GM23248 (cell line): ENCODE results near the gene CCDC183. TPM values are rescaled to one million over a fixed set of nuclear protein-coding genes. Genes with fewer than 3 reads are reported as not detected.

ENCODE experiments used
- DNase-seq: peaks from one replicate; pipeline ENCODE4 v3.0.0-alpha.2; 2015
- H2AFZ ChIP-seq: fragments of 200-600 bp; sonication (generic); 2 replicates; pipeline ENCODE4 v1.6.1; 2016; ENCODE audit warnings: antibody characterized with exemption
- H3F3A ChIP-seq: fragments of 200-600 bp; sonication (generic); 2 replicates; pipeline ENCODE4 v1.6.1; 2016; ENCODE audit warnings: mild to moderate bottlenecking, antibody characterized with exemption, mixed run types; ENCODE audit not compliant: insufficient read depth
- H3K27ac ChIP-seq: fragments of 200-600 bp; sonication (generic); 2 replicates; pipeline ENCODE4 v1.5.1; 2016; ENCODE audit warnings: mild to moderate bottlenecking
- H3K27me3 ChIP-seq: fragments of 200-600 bp; sonication (generic); replicated peaks from 2 replicates; pipeline ENCODE4 v1.6.1; 2016; ENCODE audit warnings: mild to moderate bottlenecking; ENCODE audit not compliant: insufficient read depth
- H3K36me3 ChIP-seq: fragments of 200-600 bp; sonication (generic); 2 replicates; pipeline ENCODE4 v1.6.1; 2016; ENCODE audit warnings: low read depth, mild to moderate bottlenecking
- H3K4me1 ChIP-seq: fragments of 200-600 bp; sonication (generic); 2 replicates; pipeline ENCODE4 v1.6.1; 2016; ENCODE audit warnings: mild to moderate bottlenecking; ENCODE audit not compliant: insufficient read depth
- H3K4me2 ChIP-seq: fragments of 200-600 bp; sonication (generic); one replicate; pipeline ENCODE4 v1.6.1; 2016; ENCODE audit warnings: mild to moderate bottlenecking; ENCODE audit not compliant: unreplicated experiment
- H3K4me3 ChIP-seq: fragments of 200-600 bp; sonication (generic); 2 replicates; pipeline ENCODE4 v1.5.1; 2016; ENCODE audit warnings: mild to moderate bottlenecking
- H3K79me2 ChIP-seq: fragments of 200-600 bp; sonication (generic); 2 replicates; pipeline ENCODE4 v1.6.1; 2016; ENCODE audit warnings: mild to moderate bottlenecking; ENCODE audit not compliant: insufficient read depth
- H3K9ac ChIP-seq: fragments of 200-600 bp; sonication (generic); 2 replicates; pipeline ENCODE4 v1.6.1; 2016; ENCODE audit warnings: mild to moderate bottlenecking
- H3K9me2 ChIP-seq: fragments of 200-600 bp; sonication (generic); 2 replicates; pipeline ENCODE4 v1.6.1; 2016; ENCODE audit warnings: mixed run types, mild to moderate bottlenecking, moderate library complexity; ENCODE audit not compliant: insufficient read depth
- H3K9me3 ChIP-seq: fragments of 200-600 bp; sonication (generic); one replicate; pipeline ENCODE4 v1.6.1; 2017; ENCODE audit warnings: low read depth
- H4K20me1 ChIP-seq: fragments of 200-600 bp; sonication (generic); 2 replicates; pipeline ENCODE4 v1.6.0; 2016; ENCODE audit not compliant: insufficient read depth
- EZH2 ChIP-seq: fragments of 200-600 bp; sonication (generic); IDR thresholded peaks from 2 replicates; pipeline ENCODE4 v1.6.1; 2018; ENCODE audit warnings: antibody characterized with exemption, mild to moderate bottlenecking; ENCODE audit not compliant: insufficient read depth, poor library complexity, severe bottlenecking
- EZH2phosphoT487 ChIP-seq: fragments of 200-600 bp; sonication (generic); IDR thresholded peaks from 2 replicates; pipeline ENCODE4 v1.6.1; 2018; ENCODE audit warnings: antibody characterized with exemption, moderate library complexity, mild to moderate bottlenecking, low read depth; ENCODE audit not compliant: insufficient read depth
- WGBS, 2 experiments: methylation state at CpG; one replicate each; pipeline ENCODE4 v1.1.6; 2015 to 2017; ENCODE audit warnings: low lambda C conversion rate in 2 of 2, low coverage in 1 of 2; ENCODE audit errors: missing lambda C conversion rate in 2 of 2; 5-methylcytosine and 5-hydroxymethylcytosine counted together
- in situ Hi-C: fragments of 300-500 bp; cut with MboI; formaldehyde crosslinking; loops from 2 replicates; pipeline ENCODE4 v1.15.0; 2020
- polyA plus RNA-seq: library from polyadenylated mRNA; unstranded; fragments of >200 nt; fragmentation: Nextera tagmentation; extraction: Ambion mirVana; gene quantifications from 2 replicates; pipeline ENCODE4 v1.2.1, GENCODE V29; 2016
- total RNA-seq: library from RNA; depleted of rRNA; stranded (reverse); fragments of >200 nt; shearing (Covaris generic); gene quantifications from 2 replicates; pipeline ENCODE4 v1.2.3, GENCODE V29; 2014; rRNA removed

Gene CCDC183
- total RNA-seq (0.76 TPM in 1 of 2 replicates, not detected in the other), polyA plus RNA-seq (0.39 and 1.5 TPM in 2 replicates)

- no peak for DNase-seq
- Histone ChIP-seq H3K9me2 (no peaks in the 10 kb centered on the region), H3K79me2 (0 out of 2 replicates have a peak, but pooled peaks cover 5% of the 10 kb centered on the region), H3K4me3 (no peak within 1 kb of the TSS), H3K27ac (no peak within 1 kb of the TSS), H3F3A (0 out of 2 replicates have a peak, but pooled peaks cover 1% of the 10 kb centered on the region), H3K9me3 (no peaks in the 10 kb centered on the region), H3K36me3 (no peaks in the 10 kb centered on the region), H3K27me3 (peaks cover 37% of the 10 kb centered on the region), H3K4me2 (no peak within 1 kb of the TSS), H4K20me1 (no peaks in the 10 kb centered on the region), H3K4me1 (peaks cover 3% of the 10 kb centered on the region; the same call in 1 of the 2 replicates), H2AFZ (no peak within 1 kb of the TSS), H3K9ac (no peak within 1 kb of the TSS)
- TF ChIP-seq EZH2phosphoT487 (no peak), EZH2 (no peak)
- 31 to 43% methylated on average over 5 of the region's 5 CpGs for WGBS, 2 experiments
- in situ Hi-C loops: no loop called here
These were observed at the start of gene CCDC183 for GRCh38 chr9:136796238-136796774. Gene CCDC183, plus strand, starts transcription at chr9:136796338. Its CDS starts 60 bp downstream, at chr9:136796398.

GRCh38 chr9:136746621-136747020 lies 49.5 kb upstream of the CCDC183 start:
- no peaks in the 10 kb centered on the region for H3K9me3 ChIP-seq
- 84 to 91% methylated on average over 9 to 18 of the region's 18 CpGs for WGBS, 2 experiments
- peaks cover 4% of the 10 kb centered on the region; the same call in 1 of the 2 replicates for H3K27me3 ChIP-seq
- in situ Hi-C loops: no loop called here
- no peak overlapping the region for H3K27ac ChIP-seq
- no peaks in the 10 kb centered on the region for H3K4me1 ChIP-seq
- H3K79me2 ChIP-seq: no peaks in the 10 kb centered on the region
- H3F3A ChIP-seq: peaks cover 10% of the 10 kb centered on the region
- no peaks in the 10 kb centered on the region for H3K9me2 ChIP-seq
- DNase-seq: no peak
- no peaks in the 10 kb centered on the region for H3K36me3 ChIP-seq
- no peaks in the 10 kb centered on the region for H4K20me1 ChIP-seq
- no peak for TF ChIP-seq EZH2
- H3K4me2 ChIP-seq: no peak overlapping the region
- no peak overlapping the region for H3K9ac ChIP-seq
- no peak overlapping the region for H3K4me3 ChIP-seq
- H2AFZ ChIP-seq: no peak overlapping the region

- Histone ChIP-seq H3K4me2 (no peak overlapping the region), H3K27ac (no peak overlapping the region), H3K9me3 (no peaks in the 10 kb centered on the region), H2AFZ (no peak overlapping the region), H4K20me1 (no peaks in the 10 kb centered on the region), H3K9ac (no peak overlapping the region), H3F3A (peaks cover 10% of the 10 kb centered on the region), H3K9me2 (no peaks in the 10 kb centered on the region), H3K4me3 (no peak overlapping the region), H3K4me1 (no peaks in the 10 kb centered on the region), H3K27me3 (no peaks in the 10 kb centered on the region; the same call in 1 of the 2 replicates), H3K79me2 (no peaks in the 10 kb centered on the region), H3K36me3 (no peaks in the 10 kb centered on the region)
- in situ Hi-C loops: no loop called here
- no peak for DNase-seq
- 84 to 86% methylated on average over 20 to 22 of the region's 22 CpGs for WGBS, 2 experiments
- no peak for TF ChIP-seq EZH2phosphoT487
- no peak for TF ChIP-seq EZH2
These were observed 48.7 kb upstream of the CCDC183 start for GRCh38 chr9:136747161-136748060.

- no peak for TF ChIP-seq EZH2
- TF ChIP-seq EZH2phosphoT487: no peak
These were observed 47.9 kb upstream of the CCDC183 start, which contains the start of gene LCN6 for GRCh38 chr9:136748201-136748600. Gene LCN6, minus strand, starts transcription at chr9:136748525. Its CDS starts 42 bp downstream, at chr9:136748483.

More at GRCh38 chr9:136748201-136748600, 47.9 kb upstream of the CCDC183 start, which contains the start of gene LCN6:
- H3K9ac ChIP-seq: no peak within 1 kb of the TSS
- H3K9me2 ChIP-seq: no peaks in the 10 kb centered on the region
- H3K4me3 ChIP-seq: no peak within 1 kb of the TSS
- H3K9me3 ChIP-seq: no peaks in the 10 kb centered on the region
- no peaks in the 10 kb centered on the region for H3K79me2 ChIP-seq
- 57 to 63% methylated on average over 8 of the region's 8 CpGs for WGBS, 2 experiments
- H3K4me1 ChIP-seq: no peaks in the 10 kb centered on the region
- no peak within 1 kb of the TSS for H2AFZ ChIP-seq
- no peak for DNase-seq
- H3K4me2 ChIP-seq: no peak within 1 kb of the TSS
- no peaks in the 10 kb centered on the region for H4K20me1 ChIP-seq
- peaks cover 10% of the 10 kb centered on the region for H3F3A ChIP-seq
- H3K27ac ChIP-seq: no peak within 1 kb of the TSS
- H3K27me3 ChIP-seq: no peaks in the 10 kb centered on the region; the same call in 1 of the 2 replicates
- no peaks in the 10 kb centered on the region for H3K36me3 ChIP-seq
- in situ Hi-C loops: no loop called here
